ENCODE data around the gene CEP72. TPM values are rescaled to one million over a fixed set of nuclear protein-coding genes. Genes with fewer than 3 reads are reported as not detected.

The CEP72 gene
- polyA plus RNA-seq, 1 donor (not counting 4 experiments of a cell fraction or from before 2014, with no cell fraction given), result 4.5 TPM

DNA sequence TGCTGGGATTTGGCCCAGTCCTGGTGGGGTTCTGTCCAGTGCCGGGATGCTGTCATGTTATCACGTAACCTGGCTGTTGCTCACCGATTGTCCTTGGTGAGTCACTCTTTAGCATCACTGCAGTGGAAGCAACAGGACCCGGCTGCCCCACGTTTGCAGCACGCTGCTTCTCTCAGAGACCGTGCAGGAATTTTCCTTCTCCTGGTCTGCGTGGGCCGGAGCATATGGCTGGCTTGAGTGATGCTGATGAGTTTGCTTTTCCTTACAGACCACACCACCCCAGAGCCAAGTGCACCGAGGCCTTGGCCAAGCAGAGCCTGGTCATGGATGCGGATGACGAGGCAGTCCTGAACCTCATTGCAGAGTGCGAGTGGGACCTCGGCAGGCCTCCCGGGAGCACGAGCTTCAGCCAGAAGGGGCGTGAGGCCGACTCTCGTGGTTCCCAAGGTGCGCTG is 21.4 kb downstream of the CEP72 start:
- Histone ChIP-seq H3K4me2 (ENCODE audit: control insufficient read depth, extremely low read depth, insufficient read depth, low read depth, low read length) (no peak overlapping the region), H3K27ac (ENCODE audit: control insufficient read depth, insufficient read depth, low read length) (no peak overlapping the region), H3K36me3 (ENCODE audit: control insufficient read depth in 2 of 2, extremely low read depth in 1 of 2, insufficient read depth in 2 of 2, low read length in 2 of 2) (peaks cover 9 to 37% of the 10 kb centered on the region in 2 experiments), H2AFZ (ENCODE audit: control insufficient read depth, low read length) (no peak overlapping the region), H3K4me3 (ENCODE audit: control insufficient read depth in 2 of 3, extremely low read depth in 1 of 3, insufficient read depth in 2 of 3, low read depth in 1 of 3, low read length in 3 of 3) (no peak overlapping the region), H3K9ac (ENCODE audit: control insufficient read depth, extremely low read depth, insufficient read depth, low read length) (no peak overlapping the region), H4K20me1 (ENCODE audit: control insufficient read depth, extremely low read depth, insufficient read depth, low read length) (no peaks in the 10 kb centered on the region), H3K4me1 (ENCODE audit: control insufficient read depth, extremely low read depth, insufficient read depth, low read length) (no peaks in the 10 kb centered on the region), H3K9me3 (ENCODE audit: control insufficient read depth, low read depth, low read length) (no peaks in the 10 kb centered on the region), H3K27me3 (ENCODE audit: control insufficient read depth, extremely low read depth, insufficient read depth, low read length) (no peaks in the 10 kb centered on the region), H3K9me1 (ENCODE audit: control insufficient read depth, extremely low read depth, insufficient read depth, low read length) (no peaks in the 10 kb centered on the region), H3K79me2 (ENCODE audit: control insufficient read depth, insufficient read depth, low read length) (no peaks in the 10 kb centered on the region)
- FAIRE-seq (no peak), DNase-seq (ENCODE audit: low read depth, low spot score) (no peak)
- dilution Hi-C loops (cut with MboI; ENCODE audit: extremely low pct_ligation_motif_present, low sequenced_read_pairs), result no loop called here
- TF ChIP-seq, protein P1, sequence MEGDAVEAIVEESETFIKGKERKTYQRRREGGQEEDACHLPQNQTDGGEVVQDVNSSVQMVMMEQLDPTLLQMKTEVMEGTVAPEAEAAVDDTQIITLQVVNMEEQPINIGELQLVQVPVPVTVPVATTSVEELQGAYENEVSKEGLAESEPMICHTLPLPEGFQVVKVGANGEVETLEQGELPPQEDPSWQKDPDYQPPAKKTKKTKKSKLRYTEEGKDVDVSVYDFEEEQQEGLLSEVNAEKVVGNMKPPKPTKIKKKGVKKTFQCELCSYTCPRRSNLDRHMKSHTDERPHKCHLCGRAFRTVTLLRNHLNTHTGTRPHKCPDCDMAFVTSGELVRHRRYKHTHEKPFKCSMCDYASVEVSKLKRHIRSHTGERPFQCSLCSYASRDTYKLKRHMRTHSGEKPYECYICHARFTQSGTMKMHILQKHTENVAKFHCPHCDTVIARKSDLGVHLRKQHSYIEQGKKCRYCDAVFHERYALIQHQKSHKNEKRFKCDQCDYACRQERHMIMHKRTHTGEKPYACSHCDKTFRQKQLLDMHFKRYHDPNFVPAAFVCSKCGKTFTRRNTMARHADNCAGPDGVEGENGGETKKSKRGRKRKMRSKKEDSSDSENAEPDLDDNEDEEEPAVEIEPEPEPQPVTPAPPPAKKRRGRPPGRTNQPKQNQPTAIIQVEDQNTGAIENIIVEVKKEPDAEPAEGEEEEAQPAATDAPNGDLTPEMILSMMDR (optimal IDR thresholded peaks at IDR 0.05 in 1 of 3, IDR thresholded peaks at IDR 0.05 in 1 of 3, conservative IDR thresholded peaks at IDR 0.05 in 1 of 3; ENCODE audit: extremely low read depth in 1 of 3, insufficient read depth in 2 of 3, low read length in 3 of 3), result no peak
- no peak for TF ChIP-seq EZH2 (IDR thresholded peaks at IDR 0.05; ENCODE audit: low read length)

GRCh38 chr5:634191-634590 is 22.1 kb downstream of the CEP72 start:
- Histone ChIP-seq H3K79me2 (ENCODE audit: control insufficient read depth, insufficient read depth, low read length) (no peaks in the 10 kb centered on the region), H3K4me3 (ENCODE audit: control insufficient read depth in 2 of 3, extremely low read depth in 1 of 3, insufficient read depth in 2 of 3, low read depth in 1 of 3, low read length in 3 of 3) (no peak overlapping the region), H3K9me3 (ENCODE audit: control insufficient read depth, low read depth, low read length) (no peaks in the 10 kb centered on the region), H3K4me2 (ENCODE audit: control insufficient read depth, extremely low read depth, insufficient read depth, low read depth, low read length) (no peak overlapping the region), H2AFZ (ENCODE audit: control insufficient read depth, low read length) (no peak overlapping the region), H4K20me1 (ENCODE audit: control insufficient read depth, extremely low read depth, insufficient read depth, low read length) (no peaks in the 10 kb centered on the region), H3K9ac (ENCODE audit: control insufficient read depth, extremely low read depth, insufficient read depth, low read length) (no peak overlapping the region), H3K36me3 (ENCODE audit: control insufficient read depth in 2 of 2, extremely low read depth in 1 of 2, insufficient read depth in 2 of 2, low read length in 2 of 2) (peaks cover 9 to 38% of the 10 kb centered on the region in 2 experiments), H3K9me1 (ENCODE audit: control insufficient read depth, extremely low read depth, insufficient read depth, low read length) (no peaks in the 10 kb centered on the region), H3K4me1 (ENCODE audit: control insufficient read depth, extremely low read depth, insufficient read depth, low read length) (no peaks in the 10 kb centered on the region), H3K27ac (ENCODE audit: control insufficient read depth, insufficient read depth, low read length) (no peak overlapping the region), H3K27me3 (ENCODE audit: control insufficient read depth, extremely low read depth, insufficient read depth, low read length) (no peaks in the 10 kb centered on the region)
- no peak for TF ChIP-seq EZH2 (IDR thresholded peaks at IDR 0.05; ENCODE audit: low read length)
- TF ChIP-seq, protein P1 (optimal IDR thresholded peaks at IDR 0.05 in 1 of 3, IDR thresholded peaks at IDR 0.05 in 1 of 3, conservative IDR thresholded peaks at IDR 0.05 in 1 of 3; ENCODE audit: extremely low read depth in 1 of 3, insufficient read depth in 2 of 3, low read length in 3 of 3), result no peak
- dilution Hi-C loops (cut with MboI; ENCODE audit: extremely low pct_ligation_motif_present, low sequenced_read_pairs), result no loop called here
- no peak for FAIRE-seq
- no peak for DNase-seq (ENCODE audit: low read depth, low spot score)

Data from keratinocyte (primary cell).